SK-N-SH (cell line): ENCODE data around the gene R3HCC1L. TPM values are rescaled to one million over a fixed set of nuclear protein-coding genes. Genes with fewer than 3 reads are reported as not detected.

ENCODE experiments used
- CTCF ChIA-PET: fragments of 300-600, 350-600 bp; formaldehyde crosslinking; extraction: SDS; loops from one replicate; lab custom pipeline; 2021; lab: Yijun Ruan, JAX
- POLR2A ChIA-PET: fragments of 350-600 bp; sonication (Branson Sonifier 250); formaldehyde crosslinking; extraction: SDS; loops from one replicate; lab custom pipeline; 2020; ENCODE audit warnings: antibody characterized with exemption, inconsistent platforms; lab: Yijun Ruan, JAX
- DNase-seq: peaks from one replicate; pipeline ENCODE4 v3.0.0; 2012
- H2AFZ ChIP-seq: fragments of 200-600 bp; sonication (generic); 2 replicates; pipeline ENCODE4 v1.8.1; 2016; ENCODE audit warnings: antibody characterized with exemption, mild to moderate bottlenecking, low read depth
- H3F3A ChIP-seq: fragments of 200-600 bp; sonication (generic); replicated peaks from 2 replicates; pipeline ENCODE3; 2016; ENCODE audit warnings: antibody characterized with exemption, mild to moderate bottlenecking; ENCODE audit not compliant: insufficient read depth
- H3K27ac ChIP-seq, 2 experiments: fragments of 200-500 bp in 1 of 2; fragments of 200-600 bp in 1 of 2; sonication (Bioruptor generic) in 1 of 2; sonication (generic), shearing (Covaris generic) in 1 of 2; 2 replicates each; pipeline versions ENCODE4 v1.5.1 to v1.6.1; 2014 to 2016; ENCODE audit warnings: low read depth in 2 of 2, inconsistent platforms in 1 of 2, low read length in 1 of 2, mild to moderate bottlenecking in 1 of 2, mixed read lengths in 1 of 2
- H3K27me3 ChIP-seq: fragments of 200-600 bp; sonication (generic), shearing (Covaris generic); 2 replicates; pipeline ENCODE4 v1.6.1; 2016; ENCODE audit warnings: mixed run types; ENCODE audit not compliant: insufficient read depth
- H3K36me3 ChIP-seq, 2 experiments: fragments of 200-500 bp in 1 of 2; fragments of 200-600 bp in 1 of 2; sonication (Bioruptor generic) in 1 of 2; sonication (generic) in 1 of 2; replicated peaks in 1 of 2; 2 replicates each; pipeline versions ENCODE3 to v1.5.1; 2014 to 2016; ENCODE audit warnings: low read length in 1 of 2, mild to moderate bottlenecking in 1 of 2; ENCODE audit not compliant: insufficient read depth in 2 of 2, control insufficient read depth in 1 of 2
- H3K4me1 ChIP-seq, 2 experiments: fragments of 200-500 bp in 1 of 2; fragments of 200-600 bp in 1 of 2; sonication (Bioruptor generic) in 1 of 2; sonication (generic), shearing (Covaris generic) in 1 of 2; 2 replicates each; pipeline versions ENCODE4 v1.5.1 to v1.6.1; 2014 to 2016; ENCODE audit warnings: low read depth in 1 of 2, low read length in 1 of 2, mixed run types in 1 of 2; ENCODE audit not compliant: insufficient read depth in 2 of 2, control insufficient read depth in 1 of 2
- H3K4me2 ChIP-seq: fragments of 200-600 bp; sonication (generic), shearing (Covaris generic); 2 replicates; pipeline ENCODE4 v1.6.1; 2017; ENCODE audit warnings: mixed run types
- H3K4me3 ChIP-seq, 2 experiments: fragments of 200-500 bp in 1 of 2; fragments of 200-600 bp in 1 of 2; sonication (Bioruptor generic) in 1 of 2; sonication (generic), shearing (Covaris generic) in 1 of 2; 2 replicates each; pipeline versions ENCODE4 v1.5.1 to v1.8.1; 2014 to 2016; ENCODE audit warnings: low read depth in 2 of 2, inconsistent platforms in 1 of 2, low read length in 1 of 2, mild to moderate bottlenecking in 1 of 2, mixed read lengths in 1 of 2, moderate library complexity in 1 of 2
- H3K79me2 ChIP-seq: fragments of 200-600 bp; sonication (generic); 2 replicates; pipeline ENCODE4 v1.8.1; 2017; ENCODE audit warnings: mild to moderate bottlenecking; ENCODE audit not compliant: insufficient read depth
- H3K9ac ChIP-seq: fragments of 200-600 bp; sonication (generic); 2 replicates; pipeline ENCODE4 v1.6.1; 2017; ENCODE audit warnings: mixed run types
- H3K9me2 ChIP-seq: fragments of 200-600 bp; sonication (generic); 2 replicates; pipeline ENCODE4 v1.6.1; 2017; ENCODE audit warnings: mixed run types
- H3K9me3 ChIP-seq: fragments of 200-600 bp; sonication (generic); 2 replicates; pipeline ENCODE4 v1.6.1; 2017; ENCODE audit warnings: mixed run types, mild to moderate bottlenecking, moderate library complexity
- H4K20me1 ChIP-seq: fragments of 200-600 bp; sonication (generic); 2 replicates; pipeline ENCODE4 v1.6.1; 2017; ENCODE audit warnings: mild to moderate bottlenecking, mixed run types; ENCODE audit not compliant: insufficient read depth
- ELF1 ChIP-seq: IDR thresholded peaks from 2 replicates; pipeline ENCODE4 v1.4.0; 2012
- FOSL2 ChIP-seq: IDR thresholded peaks from 2 replicates; pipeline ENCODE4 v1.4.0; 2012; ENCODE audit warnings: low read depth, mild to moderate bottlenecking, moderate library complexity, borderline replicate concordance
- FOXJ3 ChIP-seq: sonication (generic); formaldehyde crosslinking; IDR thresholded peaks from 2 replicates; pipeline ENCODE4 v1.5.1; 2020; ENCODE audit warnings: mild to moderate bottlenecking, missing genetic modification reagents
- FOXM1 ChIP-seq: IDR thresholded peaks from 2 replicates; pipeline ENCODE4 v1.4.0; 2012; ENCODE audit warnings: low read depth, mild to moderate bottlenecking
- GABPA ChIP-seq: IDR thresholded peaks from 2 replicates; pipeline ENCODE4 v1.4.0; 2012; ENCODE audit warnings: low read depth, mild to moderate bottlenecking
- JUND ChIP-seq: IDR thresholded peaks from 2 replicates; pipeline ENCODE4 v1.4.0; 2012
- MEF2A ChIP-seq: IDR thresholded peaks from 2 replicates; pipeline ENCODE4 v1.4.0; 2012; ENCODE audit warnings: low read depth, borderline replicate concordance
- MXI1 ChIP-seq: IDR thresholded peaks from 2 replicates; pipeline ENCODE4 v1.6.1; 2012; ENCODE audit warnings: mild to moderate bottlenecking, low read depth, low read length, improper control_type of control experiment
- NRF1 ChIP-seq: IDR thresholded peaks from 2 replicates; pipeline ENCODE4 v1.6.1; 2012; ENCODE audit warnings: low read depth, mild to moderate bottlenecking, low read length
- POLR2AphosphoS5 ChIP-seq: IDR thresholded peaks from 2 replicates; pipeline ENCODE4 v1.6.1; 2012; ENCODE audit warnings: low read depth, low read length
- RCOR1 ChIP-seq: fragments of 150-350 bp; IDR thresholded peaks from 2 replicates; pipeline ENCODE4 v1.6.1; 2017; ENCODE audit warnings: antibody characterized with exemption, low read length
- RFX5 ChIP-seq: IDR thresholded peaks from 2 replicates; pipeline ENCODE4 v1.6.1; 2012; ENCODE audit warnings: mild to moderate bottlenecking, improper control_type of control experiment, low read length
- RXRA ChIP-seq: IDR thresholded peaks from 2 replicates; pipeline ENCODE4 v1.4.0; 2012; ENCODE audit warnings: low read depth, mild to moderate bottlenecking, borderline replicate concordance
- TAF1 ChIP-seq: IDR thresholded peaks from 2 replicates; pipeline ENCODE4 v1.6.1; 2012; ENCODE audit warnings: low read depth, mild to moderate bottlenecking, low read length, moderate library complexity, borderline replicate concordance
- TCF12 ChIP-seq: IDR thresholded peaks from 2 replicates; pipeline ENCODE4 v1.4.0; 2012
- TEAD4 ChIP-seq: IDR thresholded peaks from 2 replicates; pipeline ENCODE4 v1.4.0; 2012; ENCODE audit warnings: mild to moderate bottlenecking, borderline replicate concordance; ENCODE audit not compliant: insufficient read depth
- YY1 ChIP-seq: IDR thresholded peaks from 2 replicates; pipeline ENCODE4 v1.4.0; 2012; ENCODE audit warnings: low read depth, mild to moderate bottlenecking
- WGBS: methylation state at CpG from one replicate; pipeline ENCODE4 v1.1.6; 2017; ENCODE audit warnings: low lambda C conversion rate; 5-methylcytosine and 5-hydroxymethylcytosine counted together
- polyA plus RNA-seq, 3 experiments: library from polyadenylated mRNA; depleted of rRNA; stranded (reverse); fragments of >200 nt; gene quantifications; 2 replicates each; pipeline ENCODE4 v1.2.3, GENCODE V29; 2012
- TF ChIP-seq, protein P1 (sequence below): fragments of 200-600 bp; sonication (generic); IDR thresholded peaks from 2 replicates; pipeline ENCODE4 v1.6.1; 2017; ENCODE audit warnings: antibody characterized with exemption, mild to moderate bottlenecking, moderate library complexity
- TF ChIP-seq, protein P2 (sequence below): fragments of 150-350 bp; IDR thresholded peaks from 2 replicates; pipeline ENCODE4 v1.6.1; 2016; ENCODE audit warnings: mild to moderate bottlenecking, low read depth, low read length
- TF ChIP-seq, protein P3 (sequence below): IDR thresholded peaks from 2 replicates; pipeline ENCODE4 v1.6.1; 2012; ENCODE audit warnings: mild to moderate bottlenecking, low read depth, low read length, moderate library complexity
- TF ChIP-seq, protein P4 (sequence below): IDR thresholded peaks from 2 replicates; pipeline ENCODE4 v1.4.0; 2012; ENCODE audit warnings: low read depth, borderline replicate concordance

The R3HCC1L gene
- polyA plus RNA-seq, 1 of the 3 experiments (the other 2 are of a cell fraction) = 6.0 TPM

DNA sequence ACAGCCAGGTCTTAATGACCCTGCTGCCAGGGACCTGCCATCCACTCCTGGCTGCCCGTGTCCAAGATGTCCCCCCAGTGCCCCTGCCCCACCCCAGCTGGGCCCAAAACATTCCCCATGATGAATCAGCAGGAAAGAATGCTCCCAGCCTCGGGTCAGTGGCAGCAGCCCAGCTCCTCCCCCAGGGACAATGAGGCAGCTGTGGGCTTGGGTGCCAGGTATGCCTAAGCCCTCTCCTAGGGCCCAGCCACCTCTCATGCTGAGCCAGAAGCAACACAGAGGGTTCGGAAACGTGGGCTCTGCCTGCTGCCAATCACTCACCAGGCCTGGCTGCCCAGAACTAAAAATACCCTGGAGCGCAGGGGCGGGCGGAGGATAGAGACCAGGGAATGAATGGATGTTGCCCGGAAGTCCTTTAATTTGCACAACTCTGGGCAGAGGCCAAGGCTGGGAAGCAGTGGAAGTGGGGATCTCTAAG lies 135.0 kb downstream of the R3HCC1L start (continued):
- TF ChIP-seq, protein P1, sequence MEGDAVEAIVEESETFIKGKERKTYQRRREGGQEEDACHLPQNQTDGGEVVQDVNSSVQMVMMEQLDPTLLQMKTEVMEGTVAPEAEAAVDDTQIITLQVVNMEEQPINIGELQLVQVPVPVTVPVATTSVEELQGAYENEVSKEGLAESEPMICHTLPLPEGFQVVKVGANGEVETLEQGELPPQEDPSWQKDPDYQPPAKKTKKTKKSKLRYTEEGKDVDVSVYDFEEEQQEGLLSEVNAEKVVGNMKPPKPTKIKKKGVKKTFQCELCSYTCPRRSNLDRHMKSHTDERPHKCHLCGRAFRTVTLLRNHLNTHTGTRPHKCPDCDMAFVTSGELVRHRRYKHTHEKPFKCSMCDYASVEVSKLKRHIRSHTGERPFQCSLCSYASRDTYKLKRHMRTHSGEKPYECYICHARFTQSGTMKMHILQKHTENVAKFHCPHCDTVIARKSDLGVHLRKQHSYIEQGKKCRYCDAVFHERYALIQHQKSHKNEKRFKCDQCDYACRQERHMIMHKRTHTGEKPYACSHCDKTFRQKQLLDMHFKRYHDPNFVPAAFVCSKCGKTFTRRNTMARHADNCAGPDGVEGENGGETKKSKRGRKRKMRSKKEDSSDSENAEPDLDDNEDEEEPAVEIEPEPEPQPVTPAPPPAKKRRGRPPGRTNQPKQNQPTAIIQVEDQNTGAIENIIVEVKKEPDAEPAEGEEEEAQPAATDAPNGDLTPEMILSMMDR = no peak
- TF ChIP-seq FOXJ3 (no peak), FOSL2 (peak; percentile 61; the same call in 1 of the 2 replicates), MXI1 (no peak), RCOR1 (no peak), ELF1 (no peak), FOXM1 (no peak)
- TF ChIP-seq, protein P2, sequence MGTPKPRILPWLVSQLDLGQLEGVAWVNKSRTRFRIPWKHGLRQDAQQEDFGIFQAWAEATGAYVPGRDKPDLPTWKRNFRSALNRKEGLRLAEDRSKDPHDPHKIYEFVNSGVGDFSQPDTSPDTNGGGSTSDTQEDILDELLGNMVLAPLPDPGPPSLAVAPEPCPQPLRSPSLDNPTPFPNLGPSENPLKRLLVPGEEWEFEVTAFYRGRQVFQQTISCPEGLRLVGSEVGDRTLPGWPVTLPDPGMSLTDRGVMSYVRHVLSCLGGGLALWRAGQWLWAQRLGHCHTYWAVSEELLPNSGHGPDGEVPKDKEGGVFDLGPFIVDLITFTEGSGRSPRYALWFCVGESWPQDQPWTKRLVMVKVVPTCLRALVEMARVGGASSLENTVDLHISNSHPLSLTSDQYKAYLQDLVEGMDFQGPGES = no peak

DNA sequence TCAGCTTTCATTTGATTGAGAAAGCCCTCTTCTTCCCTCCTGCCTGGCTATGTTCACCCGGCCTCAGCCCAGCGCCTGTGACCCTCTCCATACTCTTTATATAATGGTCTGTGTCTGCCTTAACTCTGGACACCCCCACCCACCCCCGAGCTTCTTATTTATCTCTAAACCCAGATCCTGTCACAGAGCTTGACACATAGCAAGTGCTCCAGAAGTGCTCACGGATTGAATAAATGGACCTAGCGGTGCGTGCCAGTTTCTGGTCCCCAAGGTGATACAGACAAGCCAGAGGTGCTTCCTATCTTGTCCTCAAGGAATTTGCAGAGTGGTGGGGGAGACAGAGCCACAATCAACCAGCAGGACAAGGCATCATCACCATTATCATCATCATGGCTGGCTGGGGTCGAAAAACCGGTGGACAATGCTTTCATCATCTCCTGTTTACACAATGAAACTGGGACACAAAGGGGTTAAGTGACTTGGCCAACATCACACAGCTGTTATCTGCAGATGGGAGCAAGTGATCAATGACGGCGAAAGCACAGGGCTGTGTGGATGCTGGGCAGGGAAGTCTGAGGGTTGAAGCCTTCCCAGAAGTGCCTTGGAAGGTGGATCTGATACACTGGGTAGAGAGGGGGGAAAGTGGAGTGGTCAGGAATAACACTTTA lies 135.8 kb downstream of the R3HCC1L start:
- Histone ChIP-seq H3K27me3 (no peaks in the 10 kb centered on the region), H3F3A (peaks cover 4% of the 10 kb centered on the region), H3K4me3 (no peak overlapping the region), H4K20me1 (no peaks in the 10 kb centered on the region), H3K9ac (no peak overlapping the region), H3K9me3 (no peaks in the 10 kb centered on the region), H2AFZ (no peak overlapping the region), H3K4me2 (no peak overlapping the region), H3K4me1 (peaks cover 11 to 27% of the 10 kb centered on the region in 2 experiments; a peak in 1 of 4 replicates), H3K27ac (no peak overlapping the region), H3K79me2 (no peaks in the 10 kb centered on the region), H3K9me2 (no peaks in the 10 kb centered on the region), H3K36me3 (no peaks in the 10 kb centered on the region)
- ChIA-PET CTCF (interaction anchor here (1.8 to 8.2 kb wide), 2 partner anchors 39 to 102 kb away, joined by 4 to 64 read pairs; no protein-coding TSS in a partner anchor), POLR2A (interaction anchor here (0.6 kb wide), 1 partner anchor 37 kb away, joined by 3 read pairs; no protein-coding TSS in a partner anchor)
- no peak for DNase-seq
- WGBS = 82% methylated on average over 10 of the region's 10 CpGs
- TF ChIP-seq, protein P1 = no peak
- TF ChIP-seq ELF1 = no peak
- TF ChIP-seq MEF2A = no peak
- no peak for TF ChIP-seq RXRA
- TF ChIP-seq JUND = no peak
- no peak for TF ChIP-seq TEAD4
- TF ChIP-seq, protein P3, sequence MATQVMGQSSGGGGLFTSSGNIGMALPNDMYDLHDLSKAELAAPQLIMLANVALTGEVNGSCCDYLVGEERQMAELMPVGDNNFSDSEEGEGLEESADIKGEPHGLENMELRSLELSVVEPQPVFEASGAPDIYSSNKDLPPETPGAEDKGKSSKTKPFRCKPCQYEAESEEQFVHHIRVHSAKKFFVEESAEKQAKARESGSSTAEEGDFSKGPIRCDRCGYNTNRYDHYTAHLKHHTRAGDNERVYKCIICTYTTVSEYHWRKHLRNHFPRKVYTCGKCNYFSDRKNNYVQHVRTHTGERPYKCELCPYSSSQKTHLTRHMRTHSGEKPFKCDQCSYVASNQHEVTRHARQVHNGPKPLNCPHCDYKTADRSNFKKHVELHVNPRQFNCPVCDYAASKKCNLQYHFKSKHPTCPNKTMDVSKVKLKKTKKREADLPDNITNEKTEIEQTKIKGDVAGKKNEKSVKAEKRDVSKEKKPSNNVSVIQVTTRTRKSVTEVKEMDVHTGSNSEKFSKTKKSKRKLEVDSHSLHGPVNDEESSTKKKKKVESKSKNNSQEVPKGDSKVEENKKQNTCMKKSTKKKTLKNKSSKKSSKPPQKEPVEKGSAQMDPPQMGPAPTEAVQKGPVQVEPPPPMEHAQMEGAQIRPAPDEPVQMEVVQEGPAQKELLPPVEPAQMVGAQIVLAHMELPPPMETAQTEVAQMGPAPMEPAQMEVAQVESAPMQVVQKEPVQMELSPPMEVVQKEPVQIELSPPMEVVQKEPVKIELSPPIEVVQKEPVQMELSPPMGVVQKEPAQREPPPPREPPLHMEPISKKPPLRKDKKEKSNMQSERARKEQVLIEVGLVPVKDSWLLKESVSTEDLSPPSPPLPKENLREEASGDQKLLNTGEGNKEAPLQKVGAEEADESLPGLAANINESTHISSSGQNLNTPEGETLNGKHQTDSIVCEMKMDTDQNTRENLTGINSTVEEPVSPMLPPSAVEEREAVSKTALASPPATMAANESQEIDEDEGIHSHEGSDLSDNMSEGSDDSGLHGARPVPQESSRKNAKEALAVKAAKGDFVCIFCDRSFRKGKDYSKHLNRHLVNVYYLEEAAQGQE = no peak
- no peak for TF ChIP-seq NRF1
- TF ChIP-seq FOXJ3 = no peak
- TF ChIP-seq GABPA = no peak
- TF ChIP-seq TCF12 = no peak
- TF ChIP-seq, protein P4, sequence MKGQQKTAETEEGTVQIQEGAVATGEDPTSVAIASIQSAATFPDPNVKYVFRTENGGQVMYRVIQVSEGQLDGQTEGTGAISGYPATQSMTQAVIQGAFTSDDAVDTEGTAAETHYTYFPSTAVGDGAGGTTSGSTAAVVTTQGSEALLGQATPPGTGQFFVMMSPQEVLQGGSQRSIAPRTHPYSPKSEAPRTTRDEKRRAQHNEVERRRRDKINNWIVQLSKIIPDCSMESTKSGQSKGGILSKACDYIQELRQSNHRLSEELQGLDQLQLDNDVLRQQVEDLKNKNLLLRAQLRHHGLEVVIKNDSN = no peak
- no peak for TF ChIP-seq YY1
- TF ChIP-seq RFX5 = no peak
- TF ChIP-seq POLR2AphosphoS5 = no peak
- no peak for TF ChIP-seq TAF1
